ENCODE measurements around the gene TMEM116. TPM values are rescaled to one million over a fixed set of nuclear protein-coding genes. Genes with fewer than 3 reads are reported as not detected.

Gene TMEM116
- total RNA-seq, 1 donor from 2014 or later: 35.0 TPM

DNA sequence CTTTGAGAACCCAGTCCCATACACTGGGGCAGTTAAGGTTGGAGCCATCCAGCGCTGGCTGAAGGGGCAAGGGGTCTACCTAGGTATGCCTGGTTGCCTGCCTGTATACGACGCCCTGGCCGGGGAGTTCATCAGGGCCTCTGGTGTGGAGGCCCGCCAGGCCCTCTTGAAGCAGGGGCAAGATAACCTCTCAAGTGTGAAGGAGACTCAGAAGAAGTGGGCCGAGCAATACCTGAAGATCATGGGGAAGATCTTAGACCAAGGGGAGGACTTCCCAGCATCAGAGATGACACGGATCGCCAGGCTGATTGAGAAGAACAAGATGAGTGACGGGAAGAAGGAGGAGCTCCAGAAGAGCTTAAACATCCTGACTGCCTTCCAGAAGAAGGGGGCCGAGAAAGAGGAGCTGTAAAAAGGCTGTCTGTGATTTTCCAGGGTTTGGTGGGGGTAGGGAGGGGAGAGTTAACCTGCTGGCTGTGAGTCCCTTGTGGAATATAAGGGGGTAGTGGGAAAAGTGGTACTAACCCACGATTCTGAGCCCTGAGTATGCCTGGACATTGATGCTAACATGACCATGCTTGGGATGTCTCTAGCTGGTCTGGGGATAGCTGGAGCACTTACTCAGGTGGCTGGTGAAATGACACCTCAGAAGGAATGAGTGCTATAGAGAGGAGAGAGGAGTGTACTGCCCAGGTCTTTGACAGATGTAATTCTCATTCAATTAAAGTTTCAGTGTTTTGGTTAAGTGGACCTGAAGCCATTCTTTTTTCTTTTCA, 9.5 kb upstream of the TMEM116 start:
- Histone ChIP-seq H3K36me3 (peaks cover 53% of the 10 kb centered on the region), H3K27ac (replicated peaks) (no peak overlapping the region)
- intact Hi-C loops (cut with micrococcal nuclease): no loop called here

DNA sequence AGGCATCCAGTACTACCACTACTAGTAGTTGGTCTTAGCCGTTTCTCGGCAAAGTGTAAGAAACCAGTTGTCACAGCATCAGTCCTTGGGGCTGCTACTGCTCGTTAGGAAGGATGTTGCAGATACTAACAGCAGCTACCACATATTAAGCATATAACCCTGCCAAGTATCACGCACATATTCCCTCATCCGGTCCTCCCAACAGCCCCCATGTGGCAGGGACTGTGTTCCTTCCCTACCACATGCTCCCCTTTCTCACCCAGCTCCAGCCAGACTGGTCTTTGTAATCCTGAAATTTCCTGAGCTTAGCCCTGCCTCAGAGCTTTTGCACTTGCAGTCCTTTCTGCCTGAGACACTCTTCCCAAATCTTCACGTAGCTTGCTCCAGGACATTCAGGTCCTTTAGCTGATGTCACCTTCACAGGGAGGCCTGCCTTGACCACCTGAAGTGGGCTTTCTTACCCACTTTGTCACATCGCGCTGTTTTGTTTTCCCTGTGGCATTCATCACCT, 8.0 kb upstream of the TMEM116 start:
- no peaks in the 10 kb centered on the region for H3K27me3 ChIP-seq (ENCODE audit: low read depth)
- peaks cover 62% of the 10 kb centered on the region for H3K36me3 ChIP-seq
- intact Hi-C loops (cut with micrococcal nuclease): no loop called here
- DNase-seq: no peak
- H3K4me1 ChIP-seq: peaks cover 20% of the 10 kb centered on the region
- no peak overlapping the region for H3K27ac ChIP-seq (replicated peaks)
- TF ChIP-seq, protein P1, sequence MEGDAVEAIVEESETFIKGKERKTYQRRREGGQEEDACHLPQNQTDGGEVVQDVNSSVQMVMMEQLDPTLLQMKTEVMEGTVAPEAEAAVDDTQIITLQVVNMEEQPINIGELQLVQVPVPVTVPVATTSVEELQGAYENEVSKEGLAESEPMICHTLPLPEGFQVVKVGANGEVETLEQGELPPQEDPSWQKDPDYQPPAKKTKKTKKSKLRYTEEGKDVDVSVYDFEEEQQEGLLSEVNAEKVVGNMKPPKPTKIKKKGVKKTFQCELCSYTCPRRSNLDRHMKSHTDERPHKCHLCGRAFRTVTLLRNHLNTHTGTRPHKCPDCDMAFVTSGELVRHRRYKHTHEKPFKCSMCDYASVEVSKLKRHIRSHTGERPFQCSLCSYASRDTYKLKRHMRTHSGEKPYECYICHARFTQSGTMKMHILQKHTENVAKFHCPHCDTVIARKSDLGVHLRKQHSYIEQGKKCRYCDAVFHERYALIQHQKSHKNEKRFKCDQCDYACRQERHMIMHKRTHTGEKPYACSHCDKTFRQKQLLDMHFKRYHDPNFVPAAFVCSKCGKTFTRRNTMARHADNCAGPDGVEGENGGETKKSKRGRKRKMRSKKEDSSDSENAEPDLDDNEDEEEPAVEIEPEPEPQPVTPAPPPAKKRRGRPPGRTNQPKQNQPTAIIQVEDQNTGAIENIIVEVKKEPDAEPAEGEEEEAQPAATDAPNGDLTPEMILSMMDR (IDR thresholded peaks at IDR 0.05; ENCODE audit: borderline replicate concordance): no peak
- no peaks in the 10 kb centered on the region for H3K9me3 ChIP-seq (replicated peaks)
- H3K4me3 ChIP-seq: no peak overlapping the region

More for the DNA sequence above, 9.5 kb upstream of the TMEM116 start:
- H3K9me3 ChIP-seq (replicated peaks): no peaks in the 10 kb centered on the region
- H3K4me3 ChIP-seq: no peak overlapping the region
- TF ChIP-seq, protein P1 (IDR thresholded peaks at IDR 0.05; ENCODE audit: borderline replicate concordance): no peak
- H3K27me3 ChIP-seq (ENCODE audit: low read depth): no peaks in the 10 kb centered on the region
- DNase-seq: no peak
- peaks cover 11% of the 10 kb centered on the region for H3K4me1 ChIP-seq

- Histone ChIP-seq H3K9me3 (replicated peaks) (no peaks in the 10 kb centered on the region), H3K4me1 (peaks cover 33% of the 10 kb centered on the region), H3K27me3 (ENCODE audit: low read depth) (no peaks in the 10 kb centered on the region), H3K27ac (replicated peaks) (no peak overlapping the region), H3K36me3 (peaks cover 55% of the 10 kb centered on the region), H3K4me3 (no peak overlapping the region)
- TF ChIP-seq, protein P1 (IDR thresholded peaks at IDR 0.05; ENCODE audit: borderline replicate concordance): no peak
- DNase-seq: no peak
- intact Hi-C loops (cut with micrococcal nuclease): no loop called here
Measured at GRCh38 chr12:112018571-112019237, 5.7 kb upstream of the TMEM116 start.

DNA sequence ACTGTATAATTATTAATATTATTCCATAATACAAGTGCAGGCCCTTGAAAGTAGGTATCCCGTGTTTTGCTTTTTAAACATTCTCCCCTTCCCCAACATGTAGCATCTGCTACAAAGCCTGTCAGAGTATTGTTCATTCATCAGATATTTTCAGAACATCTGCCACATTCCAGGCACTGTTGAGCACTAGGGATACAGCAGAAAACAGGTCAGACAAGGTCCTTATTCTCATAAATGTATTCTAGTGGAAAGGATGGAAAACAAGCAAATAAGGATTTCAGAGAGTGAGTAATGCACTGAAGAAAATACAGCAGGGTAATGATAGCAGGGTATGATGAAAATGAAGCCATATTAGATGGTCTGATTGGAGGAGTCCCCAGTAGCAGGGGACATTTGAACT, 4.1 kb upstream of the TMEM116 start:
- Histone ChIP-seq H3K36me3 (peaks cover 38% of the 10 kb centered on the region), H3K27ac (replicated peaks) (no peak overlapping the region), H3K4me1 (peaks cover 45% of the 10 kb centered on the region), H3K27me3 (ENCODE audit: low read depth) (no peaks in the 10 kb centered on the region), H3K9me3 (replicated peaks) (no peaks in the 10 kb centered on the region), H3K4me3 (no peak overlapping the region)
- TF ChIP-seq, protein P1 (IDR thresholded peaks at IDR 0.05; ENCODE audit: borderline replicate concordance): no peak
- intact Hi-C loops (cut with micrococcal nuclease): no loop called here
- no peak for DNase-seq

GRCh38 chr12:112015938-112016337, 3.0 kb upstream of the TMEM116 start:
- Histone ChIP-seq H3K36me3 (peaks cover 28% of the 10 kb centered on the region), H3K4me1 (peaks cover 56% of the 10 kb centered on the region), H3K27me3 (ENCODE audit: low read depth) (no peaks in the 10 kb centered on the region), H3K27ac (replicated peaks) (no peak overlapping the region), H3K9me3 (replicated peaks) (no peaks in the 10 kb centered on the region), H3K4me3 (no peak overlapping the region)
- TF ChIP-seq, protein P1 (IDR thresholded peaks at IDR 0.05; ENCODE audit: borderline replicate concordance): no peak
- no peak for DNase-seq
- intact Hi-C loops (cut with micrococcal nuclease): no loop called here

All from left ventricle myocardium inferior (tissue), 1 donor.